ENCODE results near the gene PRKAR2B. TPM values are rescaled to one million over a fixed set of nuclear protein-coding genes. Genes with fewer than 3 reads are reported as not detected.

Gene PRKAR2B
- total and polyA plus RNA-seq, 2 experiments from 2014 or later = 0.81 to 3.2 TPM

- Histone ChIP-seq H3F3A (ENCODE audit: insufficient read depth) (no peaks in the 10 kb centered on the region), H3K27me3 (replicated peaks; ENCODE audit: insufficient read depth) (no peaks in the 10 kb centered on the region), H3K9me3 (ENCODE audit: low read depth) (no peaks in the 10 kb centered on the region), H2AFZ (no peak overlapping the region), H3K9me2 (ENCODE audit: insufficient read depth) (no peaks in the 10 kb centered on the region), H4K20me1 (ENCODE audit: insufficient read depth) (no peaks in the 10 kb centered on the region), H3K4me3 (no peak overlapping the region), H3K4me2 (ENCODE audit: unreplicated experiment) (no peak overlapping the region), H3K9ac (no peak overlapping the region), H3K4me1 (ENCODE audit: insufficient read depth) (no peaks in the 10 kb centered on the region), H3K79me2 (ENCODE audit: insufficient read depth) (no peaks in the 10 kb centered on the region), H3K27ac (no peak overlapping the region), H3K36me3 (ENCODE audit: low read depth) (no peaks in the 10 kb centered on the region)
- WGBS, 2 experiments (ENCODE audit: low coverage in 1 of 2, low lambda C conversion rate in 2 of 2, missing lambda C conversion rate in 2 of 2) = 17 to 54% methylated on average over 1 of the region's 1 CpG
- no peak for TF ChIP-seq EZH2phosphoT487 (IDR thresholded peaks at IDR 0.05; ENCODE audit: insufficient read depth, low read depth)
- TF ChIP-seq EZH2 (IDR thresholded peaks at IDR 0.05; ENCODE audit: insufficient read depth, poor library complexity, severe bottlenecking) = no peak
- in situ Hi-C loops (cut with MboI) = no loop called here
- DNase-seq = no peak
These were observed 56.3 kb downstream of the PRKAR2B start for GRCh38 chr7:107100824-107101223.

GRCh38 chr7:107103369-107103768, 58.9 kb downstream of the PRKAR2B start:
- no peak overlapping the region for H3K27ac ChIP-seq
- H4K20me1 ChIP-seq (ENCODE audit: insufficient read depth) = no peaks in the 10 kb centered on the region
- no peaks in the 10 kb centered on the region for H3F3A ChIP-seq (ENCODE audit: insufficient read depth)
- H3K4me1 ChIP-seq (ENCODE audit: insufficient read depth) = no peaks in the 10 kb centered on the region
- in situ Hi-C loops (cut with MboI) = no loop called here
- no peaks in the 10 kb centered on the region for H3K9me3 ChIP-seq (ENCODE audit: low read depth)
- no peaks in the 10 kb centered on the region for H3K9me2 ChIP-seq (ENCODE audit: insufficient read depth)
- H3K9ac ChIP-seq = no peak overlapping the region
- TF ChIP-seq EZH2 (IDR thresholded peaks at IDR 0.05; ENCODE audit: insufficient read depth, poor library complexity, severe bottlenecking) = no peak
- no peak for TF ChIP-seq EZH2phosphoT487 (IDR thresholded peaks at IDR 0.05; ENCODE audit: insufficient read depth, low read depth)
- 84% methylated on average over 4 of the region's 4 CpGs for WGBS, 2 experiments (ENCODE audit: low coverage in 1 of 2, low lambda C conversion rate in 2 of 2, missing lambda C conversion rate in 2 of 2)
- H3K4me3 ChIP-seq = no peak overlapping the region
- no peaks in the 10 kb centered on the region for H3K27me3 ChIP-seq (replicated peaks; ENCODE audit: insufficient read depth)
- 0 out of 2 replicates have a peak overlapping the region, but pooled peaks have one; percentile 13 for H2AFZ ChIP-seq
- H3K79me2 ChIP-seq (ENCODE audit: insufficient read depth) = no peaks in the 10 kb centered on the region
- no peaks in the 10 kb centered on the region for H3K36me3 ChIP-seq (ENCODE audit: low read depth)
- H3K4me2 ChIP-seq (ENCODE audit: unreplicated experiment) = no peak overlapping the region
- DNase-seq = no peak

- in situ Hi-C loops (cut with MboI) = no loop called here
- Histone ChIP-seq H2AFZ (no peak overlapping the region), H3K9ac (no peak overlapping the region)
These were observed 60.3 kb downstream of the PRKAR2B start for GRCh38 chr7:107104801-107105200.

GRCh38 chr7:107105591-107106245, 61.2 kb downstream of the PRKAR2B start:
- in situ Hi-C loops (cut with MboI) = no loop called here
- Histone ChIP-seq H3K36me3 (ENCODE audit: low read depth) (no peaks in the 10 kb centered on the region), H3K27ac (no peak overlapping the region), H3K9me3 (ENCODE audit: low read depth) (no peaks in the 10 kb centered on the region), H3K4me2 (ENCODE audit: unreplicated experiment) (no peak overlapping the region), H4K20me1 (ENCODE audit: insufficient read depth) (no peaks in the 10 kb centered on the region), H3K9ac (no peak overlapping the region), H3K27me3 (replicated peaks; ENCODE audit: insufficient read depth) (no peaks in the 10 kb centered on the region), H3K79me2 (ENCODE audit: insufficient read depth) (no peaks in the 10 kb centered on the region), H3K4me1 (ENCODE audit: insufficient read depth) (no peaks in the 10 kb centered on the region), H3K9me2 (ENCODE audit: insufficient read depth) (no peaks in the 10 kb centered on the region), H2AFZ (no peak overlapping the region), H3F3A (ENCODE audit: insufficient read depth) (no peaks in the 10 kb centered on the region), H3K4me3 (no peak overlapping the region)
- DNase-seq = no peak
- TF ChIP-seq EZH2phosphoT487 (IDR thresholded peaks at IDR 0.05; ENCODE audit: insufficient read depth, low read depth) = no peak
- no peak for TF ChIP-seq EZH2 (IDR thresholded peaks at IDR 0.05; ENCODE audit: insufficient read depth, poor library complexity, severe bottlenecking)
- 52 to 54% methylated on average over 4 of the region's 4 CpGs for WGBS, 2 experiments (ENCODE audit: low coverage in 1 of 2, low lambda C conversion rate in 2 of 2, missing lambda C conversion rate in 2 of 2)

More at GRCh38 chr7:107104801-107105200, 60.3 kb downstream of the PRKAR2B start:
- H3K4me1 ChIP-seq (ENCODE audit: insufficient read depth) = no peaks in the 10 kb centered on the region
- no peaks in the 10 kb centered on the region for H3F3A ChIP-seq (ENCODE audit: insufficient read depth)
- no peak overlapping the region for H3K4me3 ChIP-seq
- no peaks in the 10 kb centered on the region for H3K79me2 ChIP-seq (ENCODE audit: insufficient read depth)
- H3K27me3 ChIP-seq (replicated peaks; ENCODE audit: insufficient read depth) = no peaks in the 10 kb centered on the region
- H3K27ac ChIP-seq = no peak overlapping the region
- no peak for TF ChIP-seq EZH2 (IDR thresholded peaks at IDR 0.05; ENCODE audit: insufficient read depth, poor library complexity, severe bottlenecking)
- TF ChIP-seq EZH2phosphoT487 (IDR thresholded peaks at IDR 0.05; ENCODE audit: insufficient read depth, low read depth) = no peak
- no peak for DNase-seq
- no peaks in the 10 kb centered on the region for H4K20me1 ChIP-seq (ENCODE audit: insufficient read depth)
- H3K4me2 ChIP-seq (ENCODE audit: unreplicated experiment) = no peak overlapping the region
- no peaks in the 10 kb centered on the region for H3K36me3 ChIP-seq (ENCODE audit: low read depth)
- no peaks in the 10 kb centered on the region for H3K9me2 ChIP-seq (ENCODE audit: insufficient read depth)
- no peaks in the 10 kb centered on the region for H3K9me3 ChIP-seq (ENCODE audit: low read depth)
- 86 to 88% methylated on average over 4 of the region's 4 CpGs for WGBS, 2 experiments (ENCODE audit: low coverage in 1 of 2, low lambda C conversion rate in 2 of 2, missing lambda C conversion rate in 2 of 2)

Data from GM23248 (cell line).